ENCODE measurements around the gene IGFL2.
"Not testable (repeated sequence)": the region's sequence is repeated elsewhere in the genome, so short reads cannot be mapped to it uniquely, and the experiment has no call there.

Gene IGFL2

GRCh38 chr19:46191972-46192371, 43.9 kb downstream of the IGFL2 start:
- no peak for DNase-seq

- DNase-seq, result not testable (repeated sequence)
Observed at GRCh38 chr19:46192626-46192991, 44.6 kb downstream of the IGFL2 start.

GRCh38 chr19:46192992-46193650, 45.1 kb downstream of the IGFL2 start:
- no peak for DNase-seq

- DNase-seq, result no peak
Observed at GRCh38 chr19:46193678-46194077, 45.6 kb downstream of the IGFL2 start.

- no peak for DNase-seq
Observed at GRCh38 chr19:46195104-46195503, 47.1 kb downstream of the IGFL2 start.

GRCh38 chr19:46195919-46196318, 47.9 kb downstream of the IGFL2 start:
- DNase-seq, result not testable (repeated sequence)

- DNase-seq, result no peak
Observed at GRCh38 chr19:46196410-46197124, 48.5 kb downstream of the IGFL2 start.

- DNase-seq, result no peak
Observed at GRCh38 chr19:46197314-46198070, 49.5 kb downstream of the IGFL2 start.

- DNase-seq, result no peak
Observed at GRCh38 chr19:46198756-46199155, 50.7 kb downstream of the IGFL2 start.

- DNase-seq, result no peak
Observed at GRCh38 chr19:46201454-46202310, 53.6 kb downstream of the IGFL2 start.

- DNase-seq, result no peak
Observed at GRCh38 chr19:46202426-46202825, 54.4 kb downstream of the IGFL2 start.

GRCh38 chr19:46202872-46203860, 55.1 kb downstream of the IGFL2 start:
- no peak for DNase-seq

GRCh38 chr19:46204008-46204407, 56.0 kb downstream of the IGFL2 start:
- DNase-seq, result no peak

GRCh38 chr19:46205183-46205984, 57.3 kb downstream of the IGFL2 start:
- no peak for DNase-seq

- peak; percentile 11 for DNase-seq
Observed at GRCh38 chr19:46206176-46206575, 58.1 kb downstream of the IGFL2 start.

- DNase-seq, result no peak
Observed at GRCh38 chr19:46206682-46207081, 58.6 kb downstream of the IGFL2 start.

- not testable (repeated sequence) for DNase-seq
Observed at GRCh38 chr19:46207858-46208257, 59.8 kb downstream of the IGFL2 start.

GRCh38 chr19:46209051-46209450, 61.0 kb downstream of the IGFL2 start:
- DNase-seq, result no peak

- DNase-seq, result no peak
Observed at GRCh38 chr19:46209472-46209871, 61.4 kb downstream of the IGFL2 start.

- no peak for DNase-seq
Observed at GRCh38 chr19:46210669-46211068, 62.6 kb downstream of the IGFL2 start.
